IPS-18a (cell line): ENCODE measurements around the gene ART3.

ENCODE experiments used
- H3K27ac ChIP-seq: one replicate; pipeline ENCODE4 v1.5.1; 2013; ENCODE audit warnings: low read length
- H3K27me3 ChIP-seq: one replicate; pipeline ENCODE4 v1.6.1; 2013; ENCODE audit warnings: mild to moderate bottlenecking, low read length; ENCODE audit not compliant: control insufficient read depth, insufficient read depth
- H3K36me3 ChIP-seq: one replicate; pipeline ENCODE4 v1.6.1; 2013; ENCODE audit warnings: low read depth, low read length; ENCODE audit not compliant: control insufficient read depth
- H3K4me1 ChIP-seq: one replicate; pipeline ENCODE4 v1.6.1; 2013; ENCODE audit warnings: low read depth, low read length; ENCODE audit not compliant: control insufficient read depth
- H3K4me3 ChIP-seq: one replicate; pipeline ENCODE4 v1.5.1; 2013; ENCODE audit warnings: low read length
- H3K9ac ChIP-seq: one replicate; pipeline ENCODE4 v1.6.1; 2013; ENCODE audit warnings: mild to moderate bottlenecking, low read length, moderate library complexity
- H3K9me3 ChIP-seq: one replicate; pipeline ENCODE4 v1.6.1; 2013; ENCODE audit warnings: low read depth, low read length; ENCODE audit not compliant: control insufficient read depth

ART3 gene

GRCh38 chr4:76108467-76109181 is 34.1 kb downstream of the ART3 start:
- Histone ChIP-seq H3K27ac (no peak overlapping the region), H3K9ac (no peak overlapping the region), H3K4me1 (no peaks in the 10 kb centered on the region)

GRCh38 chr4:76116821-76117220 is 42.3 kb downstream of the ART3 start:
- Histone ChIP-seq H3K4me3 (no peak overlapping the region), H3K36me3 (peaks cover 71% of the 10 kb centered on the region)

More at GRCh38 chr4:76108467-76109181, 34.1 kb downstream of the ART3 start:
- H3K27me3 ChIP-seq = no peaks in the 10 kb centered on the region
- H3K36me3 ChIP-seq = no peaks in the 10 kb centered on the region
- H3K4me3 ChIP-seq = no peak overlapping the region
- H3K9me3 ChIP-seq = no peaks in the 10 kb centered on the region

GRCh38 chr4:76117536-76117935 is 43.0 kb downstream of the ART3 start:
- no peak overlapping the region for H3K4me3 ChIP-seq
- peaks cover 79% of the 10 kb centered on the region for H3K36me3 ChIP-seq
- no peak overlapping the region for H3K9ac ChIP-seq
- H3K27ac ChIP-seq = no peak overlapping the region
- H3K27me3 ChIP-seq = no peaks in the 10 kb centered on the region
- no peaks in the 10 kb centered on the region for H3K9me3 ChIP-seq
- no peaks in the 10 kb centered on the region for H3K4me1 ChIP-seq

More at GRCh38 chr4:76116821-76117220, 42.3 kb downstream of the ART3 start:
- no peaks in the 10 kb centered on the region for H3K9me3 ChIP-seq
- H3K4me1 ChIP-seq = no peaks in the 10 kb centered on the region
- no peak overlapping the region for H3K9ac ChIP-seq
- H3K27me3 ChIP-seq = no peaks in the 10 kb centered on the region
- H3K27ac ChIP-seq = no peak overlapping the region

- no peak overlapping the region for H3K27ac ChIP-seq
- H3K36me3 ChIP-seq = peaks cover 83% of the 10 kb centered on the region
- H3K9ac ChIP-seq = no peak overlapping the region
- H3K9me3 ChIP-seq = no peaks in the 10 kb centered on the region
- H3K27me3 ChIP-seq = no peaks in the 10 kb centered on the region
- no peaks in the 10 kb centered on the region for H3K4me1 ChIP-seq
- no peak overlapping the region for H3K4me3 ChIP-seq
Observed at GRCh38 chr4:76120199-76120598, 45.7 kb downstream of the ART3 start.

GRCh38 chr4:76125816-76126215 is 51.3 kb downstream of the ART3 start:
- Histone ChIP-seq H3K4me1 (no peaks in the 10 kb centered on the region), H3K4me3 (no peak overlapping the region), H3K27ac (no peak overlapping the region), H3K27me3 (no peaks in the 10 kb centered on the region), H3K9ac (no peak overlapping the region), H3K9me3 (no peaks in the 10 kb centered on the region), H3K36me3 (peaks cover 68% of the 10 kb centered on the region)

GRCh38 chr4:76127754-76128153 is 53.2 kb downstream of the ART3 start:
- no peak overlapping the region for H3K4me3 ChIP-seq
- H3K4me1 ChIP-seq = no peaks in the 10 kb centered on the region
- no peak overlapping the region for H3K27ac ChIP-seq
- H3K9ac ChIP-seq = no peak overlapping the region
- H3K36me3 ChIP-seq = peaks cover 62% of the 10 kb centered on the region
- no peaks in the 10 kb centered on the region for H3K27me3 ChIP-seq
- H3K9me3 ChIP-seq = no peaks in the 10 kb centered on the region

- Histone ChIP-seq H3K4me1 (peaks cover 9% of the 10 kb centered on the region), H3K9me3 (no peaks in the 10 kb centered on the region), H3K4me3 (no peak overlapping the region), H3K27me3 (no peaks in the 10 kb centered on the region), H3K27ac (no peak overlapping the region), H3K9ac (no peak overlapping the region), H3K36me3 (peaks cover 74% of the 10 kb centered on the region)
Observed at GRCh38 chr4:76141241-76141640, 66.7 kb downstream of the ART3 start.

- Histone ChIP-seq H3K4me3 (no peak overlapping the region), H3K27ac (no peak overlapping the region), H3K9me3 (no peaks in the 10 kb centered on the region), H3K4me1 (peaks cover 17% of the 10 kb centered on the region), H3K36me3 (peaks cover 46% of the 10 kb centered on the region), H3K27me3 (no peaks in the 10 kb centered on the region), H3K9ac (no peak overlapping the region)
Observed at GRCh38 chr4:76144546-76144945, 70.0 kb downstream of the ART3 start.

GRCh38 chr4:76147454-76148141 is 73.1 kb downstream of the ART3 start:
- Histone ChIP-seq H3K27me3 (no peaks in the 10 kb centered on the region), H3K9ac (peak overlapping the region; percentile 97), H3K9me3 (no peaks in the 10 kb centered on the region), H3K36me3 (peaks cover 15% of the 10 kb centered on the region), H3K27ac (peak overlapping the region; percentile 87), H3K4me1 (peaks cover 17% of the 10 kb centered on the region), H3K4me3 (peak overlapping the region; percentile 93)

- H3K9ac ChIP-seq = peak within 1 kb of the TSS; percentile 97
- H3K27me3 ChIP-seq = no peaks in the 10 kb centered on the region
- no peaks in the 10 kb centered on the region for H3K9me3 ChIP-seq
- H3K36me3 ChIP-seq = peaks cover 10% of the 10 kb centered on the region
- peaks cover 17% of the 10 kb centered on the region for H3K4me1 ChIP-seq
- H3K4me3 ChIP-seq = peak within 1 kb of the TSS; percentile 93
- peak within 1 kb of the TSS; percentile 87 for H3K27ac ChIP-seq
Observed at GRCh38 chr4:76148142-76148865, 73.8 kb downstream of the ART3 start, which contains the start of gene NUP54. Gene NUP54 (minus strand): TSS chr4:76148397. CDS start chr4:76148374, 23 bp downstream.

- Histone ChIP-seq H3K9me3 (no peaks in the 10 kb centered on the region), H3K9ac (no peak overlapping the region), H3K36me3 (no peaks in the 10 kb centered on the region), H3K27me3 (no peaks in the 10 kb centered on the region), H3K27ac (no peak overlapping the region), H3K4me1 (peaks cover 4% of the 10 kb centered on the region), H3K4me3 (no peak overlapping the region)
Observed at GRCh38 chr4:76153356-76153755, 78.8 kb downstream of the ART3 start.
